Suppressor macrophage treated with lipopolysaccharide for 1 hour (primary cell): ENCODE data around the gene DIPK1C.

Source experiments
- DNase-seq, 3 donors: peaks; one replicate each; pipeline ENCODE4 v3.0.0-alpha.2; 2020 to 2022

The DIPK1C gene

GRCh38 chr18:74457043-74457724, at the start of gene DIPK1C:
Gene DIPK1C (minus strand): TSS chr18:74457308. CDS start chr18:74457259, 49 bp downstream.
- DNase-seq, result peak in 1 of 3 donors; percentile 53

DNA sequence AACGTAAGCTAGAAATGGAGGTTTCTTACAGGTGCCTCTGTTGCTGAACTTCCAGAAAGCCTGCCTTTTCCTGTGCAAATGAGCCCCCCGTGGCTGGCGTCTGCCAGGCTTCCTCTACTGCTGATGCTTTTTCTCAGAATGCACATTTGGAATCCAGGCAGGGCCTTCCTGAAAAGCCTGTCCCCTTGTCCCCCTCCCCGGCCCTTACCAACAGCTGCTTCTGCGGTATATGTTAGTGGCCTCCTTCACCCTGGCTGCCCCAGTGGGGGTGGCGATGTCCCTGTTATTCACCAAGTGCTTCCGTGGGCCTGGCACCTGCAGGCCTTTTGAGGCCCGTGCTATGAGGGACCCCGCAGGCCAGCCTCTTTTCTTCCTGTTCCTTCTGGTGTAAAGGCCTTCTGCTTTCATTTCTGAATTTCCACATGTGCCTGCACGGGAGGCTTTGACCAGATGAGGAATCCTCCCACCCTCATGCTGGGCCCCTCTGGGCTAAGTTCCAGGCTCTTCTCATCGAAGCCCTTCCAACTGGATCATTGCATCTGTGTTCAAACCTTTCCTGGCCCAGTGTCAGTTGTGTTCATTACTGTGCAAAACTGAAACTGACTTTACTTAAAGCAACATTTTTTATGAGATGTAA, 49.5 kb upstream of the DIPK1C start:
- DNase-seq, result peak in 2 of 3 donors; percentile 8 to 26

DNA sequence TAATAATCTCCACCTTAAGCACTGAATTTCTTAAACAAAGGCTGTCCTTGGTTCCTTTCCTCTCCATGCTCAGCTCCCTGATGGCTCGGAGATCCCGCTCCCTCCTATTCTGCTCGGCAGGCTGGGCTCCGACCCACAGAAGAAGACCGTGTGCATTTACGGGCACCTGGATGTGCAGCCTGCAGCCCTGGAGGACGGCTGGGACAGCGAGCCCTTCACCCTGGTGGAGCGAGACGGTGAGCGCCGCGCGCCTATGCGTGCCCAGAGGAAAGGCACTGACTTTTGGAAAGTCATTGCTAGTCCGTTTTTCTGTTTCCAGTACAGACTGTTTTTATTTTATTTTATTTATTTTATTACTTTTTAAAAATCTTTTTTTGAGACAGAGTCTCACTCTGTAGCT, 48.7 kb upstream of the DIPK1C start:
- DNase-seq, result no peak

GRCh38 chr18:74503137-74503536, 46.0 kb upstream of the DIPK1C start:
- DNase-seq, result no peak

DNA sequence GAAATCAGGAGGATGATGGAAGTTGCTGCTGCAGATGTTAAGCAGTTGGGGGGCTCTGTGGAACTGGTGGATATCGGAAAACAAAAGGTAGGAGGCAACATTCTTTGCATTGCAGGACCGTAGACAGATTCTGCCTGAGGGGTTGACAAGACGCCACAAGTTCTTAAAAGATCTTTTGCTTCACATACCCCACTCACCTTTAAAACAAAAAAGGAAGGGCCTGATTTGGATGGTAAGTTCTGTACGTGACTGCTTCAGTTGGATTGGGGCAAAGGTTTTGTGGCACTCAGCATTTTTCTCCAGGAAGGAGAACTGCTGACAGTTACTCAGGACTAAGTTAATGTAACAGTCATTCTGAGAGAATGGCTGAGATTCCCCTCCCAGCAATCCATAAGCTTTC, 44.3 kb upstream of the DIPK1C start:
- peak; percentile 68 to 86 (median 80) for DNase-seq

GRCh38 chr18:74500774-74501173, 43.7 kb upstream of the DIPK1C start:
- peak in 1 of 3 donors; percentile 22 for DNase-seq

DNA sequence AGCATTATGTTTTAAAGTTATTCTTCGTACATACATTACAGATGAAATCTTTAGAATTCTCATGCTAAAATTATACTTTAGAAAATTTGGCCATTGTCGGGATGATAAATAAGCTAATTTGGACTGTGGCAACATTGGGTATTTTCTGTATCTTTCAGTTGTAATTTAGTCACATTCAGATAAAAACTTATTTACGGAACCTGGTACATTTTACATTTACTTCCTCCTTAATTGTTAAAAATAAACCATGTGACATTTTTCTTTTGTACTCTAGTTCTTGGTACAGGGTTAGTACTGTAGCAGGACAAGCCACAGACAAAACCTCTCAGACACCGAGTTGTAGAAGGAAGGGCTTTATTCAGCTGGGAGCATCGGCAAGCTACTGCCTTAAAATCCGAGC, 43.3 kb upstream of the DIPK1C start:
- DNase-seq, result peak in 2 of 3 donors; percentile 73 to 79

GRCh38 chr18:74499633-74500032, 42.5 kb upstream of the DIPK1C start:
- peak; percentile 84 to 90 (median 87) for DNase-seq

GRCh38 chr18:74498712-74499627, 41.9 kb upstream of the DIPK1C start:
- peak; percentile 75 to 79 (median 78) for DNase-seq

GRCh38 chr18:74497778-74498177, 40.7 kb upstream of the DIPK1C start:
- DNase-seq, result peak; percentile 29 to 44 (median 41)

GRCh38 chr18:74497324-74497676, 40.2 kb upstream of the DIPK1C start:
- no peak for DNase-seq

GRCh38 chr18:74496508-74497323, 39.6 kb upstream of the DIPK1C start:
- DNase-seq, result peak; percentile 59 to 80 (median 67)

DNA sequence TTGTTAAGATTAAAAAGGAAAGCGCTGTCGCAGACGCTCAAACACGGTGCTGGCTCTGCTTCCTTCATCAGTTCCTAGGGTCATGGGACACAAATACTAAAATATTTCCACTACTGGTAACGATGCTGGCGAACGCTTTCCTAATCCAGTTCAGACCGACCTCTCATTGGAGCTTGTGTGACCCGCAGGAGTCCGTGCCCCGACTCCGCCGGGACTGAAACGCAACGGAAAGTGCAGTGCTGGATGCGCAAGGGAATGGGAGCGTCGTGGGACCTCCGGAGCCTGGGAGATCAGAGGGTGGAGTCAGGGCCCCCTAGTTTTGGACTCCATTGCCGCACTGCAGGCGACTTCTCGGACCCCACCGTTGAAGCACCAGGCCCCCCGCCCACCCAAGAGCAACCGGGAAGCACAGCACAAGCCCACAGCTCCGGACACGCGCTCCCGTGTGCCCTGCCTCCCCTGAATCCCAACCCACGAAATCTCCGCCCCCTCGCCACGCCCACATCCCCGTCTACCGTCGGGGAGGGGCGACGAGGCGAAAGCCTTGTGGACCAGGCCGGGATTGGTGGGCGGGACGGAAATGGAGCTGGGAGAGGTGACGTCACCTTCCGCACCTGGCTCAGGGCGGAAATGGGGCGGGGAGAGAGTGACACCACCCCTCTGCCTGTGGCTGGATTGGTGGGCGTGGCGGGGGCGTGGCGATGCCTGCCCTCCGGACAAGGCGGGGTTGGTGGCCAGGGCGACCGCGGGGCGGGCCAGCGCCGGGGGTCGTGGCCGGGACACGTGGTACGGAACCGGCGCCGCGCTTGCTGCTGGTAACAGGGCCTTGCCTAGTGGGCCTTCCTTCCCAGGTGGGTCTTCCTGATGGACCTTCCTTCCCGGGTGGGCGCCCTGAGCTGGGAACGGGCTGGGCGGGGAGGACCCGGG, 38.7 kb upstream of the DIPK1C start, which contains the start of gene CNDP2:
Gene CNDP2, plus strand, starts transcription at position 783 of the 927 bp plus-strand sequence. CDS start 3,611 bp downstream, outside the sequence.
- DNase-seq, result peak; percentile 98 to 100 (median 99)

DNA sequence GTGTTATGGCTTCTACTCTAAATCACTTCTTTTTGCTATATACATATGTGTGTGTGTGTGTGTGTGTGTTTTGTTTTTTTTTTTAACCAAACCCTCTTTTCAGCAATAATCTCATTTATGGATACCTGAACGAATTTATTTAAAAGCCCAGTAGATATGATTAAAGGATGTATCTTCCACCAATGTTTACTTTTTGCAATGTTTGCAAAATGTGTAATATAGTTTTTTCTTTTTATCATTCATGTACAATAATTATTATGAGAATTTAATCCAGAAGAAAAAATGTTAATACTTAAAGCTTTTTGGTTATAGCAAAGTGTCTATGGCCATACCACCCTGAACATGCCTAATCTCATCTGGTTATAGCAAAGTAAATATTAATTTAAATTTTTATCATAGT, 37.4 kb upstream of the DIPK1C start:
- no peak for DNase-seq

DNA sequence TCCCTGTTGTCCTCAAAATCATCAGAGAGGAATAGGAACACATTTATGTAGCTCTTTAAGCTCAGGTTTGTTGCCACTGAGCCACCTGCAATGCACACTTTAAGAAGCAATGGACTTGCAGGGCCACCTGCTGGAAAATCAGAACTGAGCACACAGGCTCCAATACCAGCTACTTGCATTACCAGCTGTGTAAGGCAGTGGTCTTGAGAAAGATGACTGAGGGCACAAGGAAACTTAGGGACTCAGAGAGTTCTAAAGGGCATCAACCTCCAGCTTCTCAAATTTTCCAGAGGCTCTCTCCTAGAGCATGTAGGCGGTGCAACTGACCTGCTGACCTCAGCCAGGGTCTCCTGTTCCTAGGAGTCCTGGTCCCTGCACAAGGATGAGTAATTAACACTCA, 36.6 kb upstream of the DIPK1C start:
- DNase-seq, result peak; percentile 56 to 68 (median 65)

DNA sequence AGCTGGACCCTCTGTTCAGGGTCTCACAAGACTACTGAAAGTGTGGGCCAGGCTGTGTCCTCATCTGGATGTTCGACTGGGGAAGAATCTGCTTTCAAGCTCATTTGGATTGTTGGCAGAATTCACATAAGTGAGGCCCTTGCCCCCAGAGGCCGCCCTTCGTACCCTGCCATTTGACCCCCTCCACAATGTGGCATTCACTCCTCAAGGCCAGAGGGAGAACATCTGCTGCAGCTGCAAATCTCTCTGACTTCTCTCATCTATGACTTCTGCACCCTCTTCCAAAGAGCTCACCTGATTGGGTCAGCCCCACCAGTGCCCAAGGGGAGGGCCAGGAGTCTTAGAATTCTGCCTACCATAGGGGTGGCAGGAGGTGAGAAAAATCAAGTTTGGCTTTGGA, 35.2 kb upstream of the DIPK1C start:
- DNase-seq, result no peak

DNA sequence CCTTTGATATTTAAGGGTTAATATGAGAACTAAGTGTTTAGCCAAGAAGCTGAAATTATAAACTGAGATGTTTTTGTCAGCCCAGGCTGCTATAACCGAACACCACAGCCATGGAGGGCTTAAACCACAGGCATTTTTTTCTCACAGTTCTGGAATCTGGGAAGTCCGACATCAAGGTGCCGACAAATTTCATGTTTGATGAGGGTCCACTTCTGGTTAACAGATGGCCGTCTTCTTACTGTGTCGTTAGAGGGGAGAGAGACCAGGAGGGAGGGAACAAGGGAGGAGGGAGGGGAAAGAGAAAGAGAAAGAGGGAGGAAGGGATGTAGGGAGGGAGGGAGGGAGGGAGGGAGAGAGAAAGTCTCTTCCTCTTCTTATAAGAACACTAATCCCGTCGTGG, 32.6 kb upstream of the DIPK1C start:
- no peak for DNase-seq

DNA sequence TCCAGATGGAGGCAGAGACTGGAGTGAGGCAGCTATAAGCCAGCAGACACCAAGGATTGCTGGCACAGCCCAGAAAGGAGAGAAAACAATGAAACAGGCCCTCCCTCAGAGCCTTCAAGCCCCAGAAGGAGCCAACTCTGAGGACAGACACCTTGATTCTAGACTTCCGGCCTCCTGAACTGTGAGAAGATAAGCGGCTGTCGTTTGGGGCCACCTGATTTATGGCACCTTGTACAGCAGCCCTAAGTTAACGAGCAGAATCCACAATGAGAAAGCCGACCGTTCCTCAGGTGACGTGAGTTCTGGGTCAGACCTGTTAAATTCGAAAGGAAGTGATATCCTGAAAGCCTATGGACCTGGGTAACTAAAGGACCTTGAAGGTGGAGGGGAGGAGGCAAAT, 31.8 kb upstream of the DIPK1C start:
- no peak for DNase-seq

- no peak for DNase-seq
These were observed 31.2 kb upstream of the DIPK1C start for GRCh38 chr18:74488354-74488753.

DNA sequence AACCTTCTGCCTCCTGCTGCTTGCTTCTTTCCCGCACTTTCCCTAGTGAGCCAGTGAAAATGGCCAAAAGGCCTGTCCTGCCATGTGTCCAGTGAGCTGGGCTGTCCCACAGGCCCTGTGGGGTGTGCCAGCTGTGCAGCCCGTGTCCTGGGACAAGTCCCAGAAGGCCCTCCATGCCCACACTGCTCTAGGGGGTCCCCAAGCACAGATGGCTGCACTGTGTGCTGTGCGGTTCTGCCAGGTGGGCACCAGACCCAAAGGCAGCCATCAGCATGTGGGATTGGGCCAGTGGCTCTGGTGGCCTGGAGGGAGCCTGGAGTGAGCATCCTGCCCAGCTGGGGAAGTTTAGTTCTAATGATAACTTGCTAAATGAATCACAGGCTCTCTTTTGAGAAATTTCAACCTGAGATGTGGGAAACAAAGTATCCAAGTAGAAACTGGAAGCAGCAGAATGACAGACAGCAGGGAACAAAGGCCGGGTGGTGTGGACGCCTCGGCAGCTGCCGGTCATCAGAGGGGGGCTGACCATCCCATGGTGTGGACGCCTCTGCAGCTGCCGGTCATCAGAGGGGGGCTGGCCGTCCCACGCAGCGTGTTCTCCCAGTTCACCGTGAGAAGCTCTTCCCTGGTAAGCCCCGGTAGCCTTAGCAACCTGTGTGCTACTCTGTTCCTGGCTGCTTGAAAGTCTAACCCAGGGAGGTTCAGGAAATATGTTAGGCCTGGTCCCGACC, 29.2 kb upstream of the DIPK1C start:
- DNase-seq, result no peak

DNA sequence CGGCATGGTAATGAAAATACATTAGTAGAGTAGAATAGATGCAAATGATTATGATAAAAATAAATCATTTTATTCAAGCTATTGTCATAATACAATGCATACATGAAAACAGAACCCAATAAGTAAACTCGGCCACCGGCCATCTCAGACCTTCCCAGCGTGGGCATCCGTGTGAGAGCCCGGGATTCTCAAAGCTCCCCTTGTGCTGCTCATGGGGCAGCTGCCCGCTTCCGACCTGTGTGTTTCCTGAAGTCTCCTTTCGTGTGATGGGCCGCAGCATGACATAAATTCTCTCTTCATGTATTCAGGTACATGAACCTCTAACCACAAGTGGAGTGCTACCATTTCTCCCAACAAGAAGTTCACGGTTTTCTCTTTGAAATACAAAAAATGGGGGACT, 25.6 kb upstream of the DIPK1C start:
- DNase-seq, result no peak
